ENCODE results near the gene COL13A1.

COL13A1 gene

GRCh38 chr10:69892406-69892805, 90.7 kb downstream of the COL13A1 start:
- DNase-seq = no peak

- DNase-seq = no peak
Measured at GRCh38 chr10:69892816-69893215, 91.1 kb downstream of the COL13A1 start.

GRCh38 chr10:69893271-69893900, 91.7 kb downstream of the COL13A1 start:
- no peak for DNase-seq

- DNase-seq = no peak
Measured at GRCh38 chr10:69894156-69894555, 92.5 kb downstream of the COL13A1 start.

GRCh38 chr10:69895759-69896158, 94.1 kb downstream of the COL13A1 start:
- DNase-seq = no peak

GRCh38 chr10:69896606-69897231, 95.0 kb downstream of the COL13A1 start:
- DNase-seq = no peak

GRCh38 chr10:69897432-69897831, 95.7 kb downstream of the COL13A1 start:
- DNase-seq = no peak

- no peak for DNase-seq
Measured at GRCh38 chr10:69897999-69898398, 96.3 kb downstream of the COL13A1 start.

GRCh38 chr10:69898524-69898923, 96.8 kb downstream of the COL13A1 start:
- no peak for DNase-seq

GRCh38 chr10:69898941-69899340, 97.2 kb downstream of the COL13A1 start:
- DNase-seq = no peak

GRCh38 chr10:69899727-69900595, 98.3 kb downstream of the COL13A1 start:
- no peak for DNase-seq

GRCh38 chr10:69901022-69901421, 99.3 kb downstream of the COL13A1 start:
- DNase-seq = no peak

- DNase-seq = no peak
Measured at GRCh38 chr10:69901628-69902505, 100.2 kb downstream of the COL13A1 start.

GRCh38 chr10:69902835-69903535, 101.3 kb downstream of the COL13A1 start:
- DNase-seq = no peak

- no peak for DNase-seq
Measured at GRCh38 chr10:69904533-69904932, 102.8 kb downstream of the COL13A1 start.

GRCh38 chr10:69906425-69906824, 104.7 kb downstream of the COL13A1 start:
- DNase-seq = no peak

GRCh38 chr10:69907517-69907916, 105.8 kb downstream of the COL13A1 start:
- no peak for DNase-seq

GRCh38 chr10:69908124-69908523, 106.4 kb downstream of the COL13A1 start:
- no peak for DNase-seq

GRCh38 chr10:69910561-69910960, 108.9 kb downstream of the COL13A1 start:
- DNase-seq = no peak

GRCh38 chr10:69911613-69912528, 110.2 kb downstream of the COL13A1 start:
- no peak for DNase-seq

GRCh38 chr10:69912589-69912988, 110.9 kb downstream of the COL13A1 start:
- DNase-seq = no peak
